Activated naive CD8-positive, alpha-beta T cell treated with anti-CD3 and anti-CD28 coated beads, Interleukin-2, amount 10 ng/mL, durations not matched to agents 7 days and 5 days (primary cell): ENCODE data around the gene COG5. TPM values are rescaled to one million over a fixed set of nuclear protein-coding genes. Genes with fewer than 3 reads are reported as not detected.

Source experiments
- ATAC-seq: fragments of 150-1000 bp; cut with Tn5 transposase; one replicate; pipeline ENCODE4 v1.10.0; 2021; ENCODE audit warnings: low read depth, moderate library complexity
- POLR2A ChIA-PET: fragments of 350-600 bp; sonication (Branson Sonifier 250); formaldehyde crosslinking; loops from one replicate; lab custom pipeline; 2021; ENCODE audit warnings: antibody characterized with exemption; lab: Charles Lee
- DNase-seq: peaks from one replicate; pipeline ENCODE4 v3.0.0; 2021
- H3K27ac Mint-ChIP-seq: one replicate; pipeline ENCODE4 v1.8.0; 2022; ENCODE audit warnings: mild to moderate bottlenecking, mixed read lengths
- H3K27me3 Mint-ChIP-seq: one replicate; pipeline ENCODE4 v1.8.0; 2022; ENCODE audit warnings: mild to moderate bottlenecking, moderate library complexity, mixed read lengths
- H3K36me3 Mint-ChIP-seq: one replicate; pipeline ENCODE4 v1.8.0; 2021; ENCODE audit warnings: mild to moderate bottlenecking, mixed read lengths
- H3K4me1 Mint-ChIP-seq: one replicate; pipeline ENCODE4 v1.8.0; 2021; ENCODE audit warnings: mixed read lengths
- H3K4me3 Mint-ChIP-seq: one replicate; pipeline ENCODE4 v1.8.0; 2022; ENCODE audit warnings: mild to moderate bottlenecking, moderate library complexity, mixed read lengths
- H3K9me3 Mint-ChIP-seq: one replicate; pipeline ENCODE4 v1.8.0; 2021; ENCODE audit warnings: mixed read lengths
- total RNA-seq, 2 experiments: library from RNA; stranded (reverse); gene quantifications; one replicate each; pipeline ENCODE4 v1.2.3, GENCODE V29; 2021

COG5 gene
- total RNA-seq, 2 experiments from 2014 or later = 51.0 to 56.2 TPM

DNA sequence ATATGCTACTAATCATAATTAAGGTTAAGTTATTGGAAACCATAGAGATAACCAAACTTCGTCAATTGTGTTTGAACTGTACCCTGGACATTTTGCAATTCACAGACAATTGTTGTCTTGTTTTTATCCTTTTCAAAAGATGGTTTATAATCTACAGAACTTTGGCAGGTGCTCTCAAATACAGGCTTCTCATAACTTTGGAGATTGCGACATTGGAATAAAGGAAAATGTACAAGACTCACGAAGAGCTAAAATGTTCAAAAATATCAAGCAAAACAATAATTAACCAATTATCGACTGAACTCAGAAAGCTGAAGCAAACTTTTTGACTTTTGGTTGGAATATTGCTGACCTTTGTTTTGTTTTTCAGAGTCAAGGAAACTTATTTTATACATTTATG, 182.3 kb downstream of the COG5 start:
- H3K4me3 Mint-ChIP-seq = no peak overlapping the region
- H3K27ac Mint-ChIP-seq = no peak overlapping the region
- H3K9me3 Mint-ChIP-seq = no peaks in the 10 kb centered on the region
- POLR2A ChIA-PET = no interaction called here
- H3K36me3 Mint-ChIP-seq = peaks cover 3% of the 10 kb centered on the region
- H3K27me3 Mint-ChIP-seq = no peaks in the 10 kb centered on the region
- no peaks in the 10 kb centered on the region for H3K4me1 Mint-ChIP-seq
- ATAC-seq (no peak), DNase-seq (no peak)

DNA sequence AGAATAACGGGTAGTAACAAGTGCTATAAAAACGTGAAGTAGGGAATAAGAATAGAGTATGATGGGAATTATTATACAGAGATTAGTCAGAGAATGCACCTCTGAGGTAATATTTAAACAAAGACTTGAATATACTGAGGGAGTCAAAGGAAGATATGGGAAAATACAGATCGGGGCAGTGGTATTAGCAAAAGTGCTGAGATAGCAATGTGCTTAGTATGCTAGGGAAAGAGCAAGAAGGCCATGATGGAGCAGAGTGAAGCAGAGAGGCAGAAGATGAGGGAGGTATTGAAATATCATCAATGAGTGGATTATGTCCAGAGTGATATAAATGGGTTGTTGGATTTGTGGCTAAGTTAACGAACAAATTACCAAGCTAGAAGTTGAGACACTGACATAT, 190.4 kb downstream of the COG5 start:
- H3K27ac Mint-ChIP-seq = no peak overlapping the region
- H3K27me3 Mint-ChIP-seq = no peaks in the 10 kb centered on the region
- DNase-seq (no peak), ATAC-seq (no peak)
- H3K4me3 Mint-ChIP-seq = no peak overlapping the region
- H3K9me3 Mint-ChIP-seq = no peaks in the 10 kb centered on the region
- POLR2A ChIA-PET = no interaction called here
- H3K4me1 Mint-ChIP-seq = no peaks in the 10 kb centered on the region
- peaks cover 3% of the 10 kb centered on the region for H3K36me3 Mint-ChIP-seq

DNA sequence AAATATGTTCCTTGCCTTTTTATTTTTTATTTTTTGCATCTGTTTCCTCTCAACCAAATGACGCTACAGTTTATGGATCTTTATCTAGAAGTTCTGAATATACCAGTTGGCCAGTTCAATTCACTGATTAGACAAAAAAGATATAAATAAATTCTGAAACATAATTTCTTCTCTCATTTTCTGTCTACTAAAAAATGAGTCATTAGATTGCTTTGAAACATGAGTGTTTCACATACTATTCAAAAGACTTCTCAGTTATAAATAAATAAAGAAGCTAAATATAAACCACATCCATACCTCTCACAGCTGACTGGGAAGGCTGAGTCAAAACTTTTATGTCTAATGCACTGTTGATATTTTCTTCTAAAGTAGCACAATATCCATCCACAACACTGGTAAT, 191.4 kb downstream of the COG5 start:
- Mint-ChIP-seq H3K4me1 (no peaks in the 10 kb centered on the region), H3K36me3 (no peaks in the 10 kb centered on the region), H3K27me3 (no peaks in the 10 kb centered on the region), H3K9me3 (no peaks in the 10 kb centered on the region), H3K4me3 (no peak overlapping the region), H3K27ac (no peak overlapping the region)
- no peak for ATAC-seq
- POLR2A ChIA-PET = no interaction called here
- DNase-seq = no peak

DNA sequence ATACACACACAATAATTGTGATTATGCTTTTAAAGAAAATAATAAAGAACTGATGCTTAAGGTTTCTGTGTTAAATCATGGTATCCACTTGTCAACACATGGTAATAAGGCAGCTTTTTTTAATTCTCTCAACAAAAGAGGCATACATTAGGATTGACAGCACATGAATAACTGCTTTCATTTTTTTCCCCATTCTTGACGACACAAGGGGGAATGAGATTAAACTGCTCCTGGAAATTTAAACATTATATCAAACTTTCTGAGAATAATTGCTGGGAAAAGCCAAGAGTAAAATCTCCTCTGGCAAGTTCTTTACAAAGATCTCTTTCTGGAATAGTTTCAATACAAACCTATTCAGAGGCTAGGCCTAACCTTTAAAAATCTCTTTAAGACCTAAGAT, 192.9 kb downstream of the COG5 start:
- Mint-ChIP-seq H3K27ac (no peak overlapping the region), H3K27me3 (no peaks in the 10 kb centered on the region), H3K9me3 (no peaks in the 10 kb centered on the region), H3K4me1 (no peaks in the 10 kb centered on the region), H3K36me3 (peaks cover 3% of the 10 kb centered on the region), H3K4me3 (no peak overlapping the region)
- no peak for DNase-seq
- no peak for ATAC-seq
- POLR2A ChIA-PET = no interaction called here

DNA sequence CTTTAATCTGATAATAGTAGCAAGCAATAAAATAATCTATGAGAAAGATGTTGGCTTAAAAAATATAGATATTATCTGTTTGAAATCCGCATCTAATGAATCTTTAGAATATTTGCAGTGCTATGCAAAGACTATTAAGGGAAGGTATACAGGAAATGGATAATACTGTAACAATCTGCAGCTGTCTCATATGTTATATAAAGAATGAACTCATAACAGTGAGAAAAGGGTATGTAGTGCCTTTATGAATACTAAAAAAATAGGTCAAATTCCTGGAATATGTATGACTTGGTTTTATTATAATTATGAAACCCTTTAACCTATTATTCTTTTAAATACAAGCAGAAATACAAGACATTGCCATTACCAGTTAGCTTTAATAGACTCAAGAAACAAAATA, 198.9 kb downstream of the COG5 start:
- Mint-ChIP-seq H3K4me3 (no peak overlapping the region), H3K27me3 (no peaks in the 10 kb centered on the region), H3K36me3 (peaks cover 31% of the 10 kb centered on the region), H3K4me1 (no peaks in the 10 kb centered on the region), H3K27ac (no peak overlapping the region), H3K9me3 (peaks cover 10% of the 10 kb centered on the region)
- POLR2A ChIA-PET = no interaction called here
- no peak for DNase-seq
- ATAC-seq = no peak

DNA sequence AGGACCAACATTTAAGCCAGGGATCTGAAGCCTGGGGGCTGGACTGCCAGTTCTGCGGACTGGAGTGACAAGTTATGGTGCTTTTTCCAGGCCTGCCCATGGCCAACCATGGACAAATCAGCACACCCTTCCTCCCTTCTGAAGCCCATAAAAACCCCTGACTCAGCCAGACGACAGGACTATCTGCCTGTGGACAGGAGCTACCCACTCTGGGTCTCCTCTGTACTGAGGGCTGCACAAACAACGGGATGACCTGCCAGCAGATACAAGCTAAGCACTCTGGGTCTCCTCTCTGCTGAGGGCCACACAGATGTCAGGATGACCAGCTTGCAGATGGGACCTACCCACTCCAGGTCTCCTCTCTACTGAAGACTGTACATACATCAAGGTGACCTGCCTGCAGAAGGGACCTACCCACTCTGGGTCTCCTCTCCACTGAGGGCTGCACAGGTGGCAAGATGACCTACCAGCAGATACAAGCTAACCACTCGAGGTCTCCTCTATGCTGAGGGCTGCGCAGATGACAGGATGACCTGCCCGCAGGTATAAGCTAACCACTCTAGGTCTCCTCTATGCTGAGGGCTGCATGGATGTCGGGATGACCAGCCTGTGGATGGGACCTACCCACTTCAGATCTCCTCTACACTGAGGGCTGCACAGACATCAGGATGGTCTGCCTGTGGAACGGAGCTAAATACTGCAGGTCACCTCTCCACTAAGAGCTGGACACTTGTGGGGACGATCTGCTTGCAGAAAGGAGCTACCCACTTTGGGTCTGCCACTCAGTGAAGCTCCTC, 204.0 kb downstream of the COG5 start:
- Mint-ChIP-seq H3K4me3 (no peak overlapping the region), H3K36me3 (peaks cover 36% of the 10 kb centered on the region), H3K9me3 (peaks cover 10% of the 10 kb centered on the region), H3K27ac (no peak overlapping the region), H3K27me3 (no peaks in the 10 kb centered on the region), H3K4me1 (no peaks in the 10 kb centered on the region)
- no peak for DNase-seq
- ATAC-seq = no peak
- POLR2A ChIA-PET = no interaction called here

DNA sequence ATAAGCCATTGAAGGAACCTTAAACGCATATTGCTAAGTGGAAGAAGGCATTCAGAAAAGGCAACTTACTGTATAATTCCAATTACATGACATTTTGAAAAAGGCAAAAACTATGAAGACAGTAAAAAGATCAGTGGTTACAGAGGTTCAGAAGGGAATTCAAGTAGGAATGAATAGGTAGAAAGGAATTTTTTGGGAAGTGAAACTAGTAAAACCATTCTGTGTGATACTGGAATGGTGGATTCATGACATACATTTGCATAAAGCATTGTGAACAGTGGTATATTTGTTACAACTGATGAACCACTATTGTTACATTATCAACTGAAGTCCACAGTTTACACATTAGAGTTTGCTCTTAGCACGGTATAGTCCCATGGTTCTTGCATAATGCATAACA, 208.1 kb downstream of the COG5 start:
- H3K36me3 Mint-ChIP-seq = peaks cover 20% of the 10 kb centered on the region

DNA sequence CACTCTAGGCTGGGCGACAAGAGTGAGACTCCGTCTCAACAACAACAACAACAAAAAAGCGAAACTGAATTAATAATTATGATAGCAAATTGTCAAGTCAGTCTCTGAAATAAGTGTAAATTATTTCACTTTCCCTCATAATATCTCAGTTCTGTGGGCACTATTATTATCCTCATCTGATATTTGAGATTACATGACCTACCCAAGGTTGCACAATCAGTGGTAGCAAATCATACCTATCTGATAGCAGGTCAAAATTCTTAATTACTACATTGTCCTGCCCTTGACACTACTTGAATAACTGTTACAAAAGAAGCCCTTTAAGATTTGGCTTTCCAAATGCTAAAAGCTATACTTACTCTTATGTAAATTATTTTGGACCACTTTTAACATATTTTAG, 209.1 kb downstream of the COG5 start:
- Mint-ChIP-seq H3K27ac (no peak overlapping the region), H3K4me1 (no peaks in the 10 kb centered on the region), H3K27me3 (no peaks in the 10 kb centered on the region), H3K36me3 (peaks cover 10% of the 10 kb centered on the region), H3K9me3 (no peaks in the 10 kb centered on the region), H3K4me3 (no peak overlapping the region)
- DNase-seq (no peak), ATAC-seq (no peak)
- POLR2A ChIA-PET = no interaction called here

More for the DNA sequence above, 208.1 kb downstream of the COG5 start:
- no peak for DNase-seq
- no peak overlapping the region for H3K27ac Mint-ChIP-seq
- H3K27me3 Mint-ChIP-seq = no peaks in the 10 kb centered on the region
- no peak overlapping the region for H3K4me3 Mint-ChIP-seq
- POLR2A ChIA-PET = no interaction called here
- no peak for ATAC-seq
- H3K4me1 Mint-ChIP-seq = no peaks in the 10 kb centered on the region
- H3K9me3 Mint-ChIP-seq = peaks cover 6% of the 10 kb centered on the region

DNA sequence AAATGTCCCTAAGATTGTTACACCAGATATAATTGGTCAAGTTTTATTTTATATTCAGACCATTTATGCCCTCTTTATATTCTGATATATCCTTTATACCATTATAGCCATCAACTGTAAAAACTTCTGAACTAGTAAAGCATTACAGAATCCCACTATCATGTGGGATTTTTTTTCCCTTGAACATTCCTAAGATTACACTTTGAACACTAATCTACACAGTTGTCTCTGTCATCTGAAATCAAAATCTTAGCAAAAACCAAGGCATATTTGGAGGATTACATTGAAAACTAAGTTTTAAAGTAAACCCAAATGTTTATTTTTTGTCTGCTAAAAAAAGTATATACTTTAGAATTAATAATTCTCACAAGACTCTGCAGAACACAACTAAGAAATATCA, 210.0 kb downstream of the COG5 start:
- Mint-ChIP-seq H3K4me1 (no peaks in the 10 kb centered on the region), H3K9me3 (no peaks in the 10 kb centered on the region), H3K27ac (no peak overlapping the region), H3K27me3 (no peaks in the 10 kb centered on the region), H3K4me3 (no peak overlapping the region), H3K36me3 (peaks cover 6% of the 10 kb centered on the region)
- POLR2A ChIA-PET = interaction anchor here (0.7 kb wide), 1 partner anchor 49 kb away, joined by 4 read pairs; no protein-coding TSS in a partner anchor
- DNase-seq (no peak), ATAC-seq (no peak)

DNA sequence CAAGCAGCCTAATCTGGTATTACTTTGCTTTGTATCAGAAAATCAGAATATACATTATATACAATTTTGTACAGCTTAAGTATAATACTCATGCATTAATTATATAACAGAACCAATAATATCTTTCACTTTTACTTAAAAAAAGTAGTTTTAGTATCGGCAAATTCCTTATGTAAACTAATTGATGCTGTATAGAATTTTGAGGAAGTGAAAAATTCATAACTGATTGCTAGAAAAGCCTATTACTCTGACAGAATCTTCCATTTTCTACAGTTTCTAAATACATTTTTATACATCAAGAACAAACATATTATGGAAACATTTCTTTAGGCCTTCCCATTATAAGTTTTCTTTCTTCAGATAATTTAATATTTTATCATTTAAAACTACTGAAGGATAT, 217.8 kb downstream of the COG5 start:
- H3K4me1 Mint-ChIP-seq = no peaks in the 10 kb centered on the region
- no peaks in the 10 kb centered on the region for H3K27me3 Mint-ChIP-seq
- POLR2A ChIA-PET = no interaction called here
- no peak overlapping the region for H3K4me3 Mint-ChIP-seq
- H3K36me3 Mint-ChIP-seq = peaks cover 10% of the 10 kb centered on the region
- H3K9me3 Mint-ChIP-seq = peaks cover 2% of the 10 kb centered on the region
- DNase-seq = no peak
- no peak overlapping the region for H3K27ac Mint-ChIP-seq
- ATAC-seq = no peak

DNA sequence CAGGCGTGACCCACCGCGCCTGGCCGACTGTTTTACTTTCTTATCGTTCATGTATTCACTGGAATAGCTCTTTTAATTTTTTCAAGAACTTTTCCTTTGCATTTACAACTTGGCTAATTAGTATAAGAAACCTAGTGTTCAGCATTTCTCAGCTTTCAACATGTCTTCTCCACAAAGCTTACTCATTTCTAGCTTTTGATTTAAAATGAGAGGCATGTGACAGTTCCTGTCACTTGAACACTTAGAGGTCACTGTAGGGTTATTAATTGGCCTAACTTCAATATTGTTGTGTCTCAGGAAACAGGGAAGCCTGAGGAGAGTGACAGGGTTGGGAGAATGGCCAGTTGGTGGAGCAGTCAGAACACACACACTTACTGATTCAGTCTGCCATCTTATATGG, 218.9 kb downstream of the COG5 start:
- H3K9me3 Mint-ChIP-seq = peaks cover 2% of the 10 kb centered on the region
- peaks cover 9% of the 10 kb centered on the region for H3K36me3 Mint-ChIP-seq
- no peak overlapping the region for H3K27ac Mint-ChIP-seq
- H3K4me1 Mint-ChIP-seq = no peaks in the 10 kb centered on the region
- ATAC-seq = no peak
- POLR2A ChIA-PET = no interaction called here
- H3K4me3 Mint-ChIP-seq = no peak overlapping the region
- no peaks in the 10 kb centered on the region for H3K27me3 Mint-ChIP-seq
- no peak for DNase-seq

DNA sequence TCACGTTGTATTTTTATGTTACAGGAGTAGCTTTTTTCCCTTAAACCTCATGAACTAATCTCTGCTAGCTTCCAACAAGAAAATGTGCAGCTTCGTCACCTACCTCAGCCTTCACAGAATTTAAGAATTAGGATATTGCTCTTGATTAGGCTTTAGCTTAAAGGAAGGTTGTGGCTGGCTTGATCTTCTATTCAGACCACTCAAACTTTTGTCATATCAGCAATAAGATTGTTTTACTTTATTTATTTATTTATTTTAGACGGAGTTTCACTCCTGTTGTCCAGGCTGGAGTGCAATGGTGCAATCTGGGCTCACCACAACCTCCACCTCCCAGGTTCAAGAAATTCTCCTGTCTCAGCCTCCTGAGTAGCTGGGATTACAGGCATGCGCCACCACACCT, 219.4 kb downstream of the COG5 start:
- no peak for DNase-seq
- Mint-ChIP-seq H3K9me3 (peaks cover 2% of the 10 kb centered on the region), H3K27me3 (no peaks in the 10 kb centered on the region), H3K4me3 (no peak overlapping the region), H3K4me1 (no peaks in the 10 kb centered on the region), H3K36me3 (peaks cover 9% of the 10 kb centered on the region), H3K27ac (no peak overlapping the region)
- ATAC-seq = no peak
- POLR2A ChIA-PET = no interaction called here

DNA sequence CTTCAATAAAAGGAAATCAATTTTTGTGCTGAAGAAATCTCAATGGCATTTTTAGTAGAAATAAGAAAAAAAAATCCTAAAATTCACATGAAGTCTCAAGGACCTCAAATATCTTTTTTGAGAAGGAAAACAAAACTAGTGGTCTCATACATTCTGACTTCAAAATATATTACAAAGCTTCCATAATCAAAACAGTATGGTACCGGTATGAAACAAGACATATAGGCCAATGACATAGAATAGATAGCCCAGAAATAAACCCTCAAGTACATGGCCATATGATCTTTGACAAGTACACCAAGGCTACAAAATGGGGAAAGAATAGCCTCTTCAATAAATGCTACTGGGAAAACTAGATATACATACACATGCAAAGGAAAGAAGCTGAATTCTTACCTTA, 225.6 kb downstream of the COG5 start:
- POLR2A ChIA-PET = no interaction called here
- H3K27me3 Mint-ChIP-seq = no peaks in the 10 kb centered on the region
- DNase-seq (no peak), ATAC-seq (no peak)
- H3K4me3 Mint-ChIP-seq = no peak overlapping the region
- H3K27ac Mint-ChIP-seq = no peak overlapping the region
- peaks cover 15% of the 10 kb centered on the region for H3K36me3 Mint-ChIP-seq
- H3K9me3 Mint-ChIP-seq = peaks cover 8% of the 10 kb centered on the region
- peaks cover 2% of the 10 kb centered on the region for H3K4me1 Mint-ChIP-seq

DNA sequence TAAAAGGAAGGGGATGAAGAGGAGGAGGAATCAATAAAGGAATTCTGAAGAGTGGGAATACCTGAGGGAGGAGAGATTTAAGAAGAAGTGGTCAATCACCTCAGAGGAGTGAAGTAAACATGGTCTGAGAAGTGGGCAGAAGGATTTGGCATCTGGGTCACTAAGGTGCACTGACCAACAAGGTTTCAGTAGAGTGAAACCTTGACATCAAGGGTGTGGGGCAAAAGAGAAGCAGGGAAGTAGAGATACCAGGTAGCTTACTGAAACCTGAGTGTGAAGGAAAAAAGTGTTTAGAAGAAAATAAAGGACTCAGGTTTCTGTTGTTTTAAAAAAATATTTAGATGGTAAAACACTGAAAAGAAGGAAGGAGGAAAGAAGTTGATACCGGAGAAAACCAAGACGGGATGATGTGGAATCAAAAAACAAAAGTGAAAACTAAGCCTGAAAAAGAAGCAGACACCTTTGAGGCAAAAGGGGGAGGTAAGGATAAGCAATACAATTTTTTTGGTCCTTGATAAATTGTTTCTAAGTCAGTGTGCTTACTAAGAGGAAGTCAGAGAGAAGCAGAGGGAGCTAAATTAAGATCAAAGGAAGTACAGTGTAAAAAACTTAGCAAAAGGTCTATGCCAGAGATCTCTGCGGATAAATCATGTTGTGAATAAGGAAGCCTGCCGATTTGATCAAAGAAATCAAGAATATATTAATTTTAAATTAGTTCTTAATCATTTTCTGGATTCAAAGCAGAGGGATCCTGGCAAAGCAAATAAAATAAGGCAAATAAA, 231.0 kb downstream of the COG5 start:
- Mint-ChIP-seq H3K4me1 (peaks cover 8% of the 10 kb centered on the region), H3K27ac (peak overlapping the region; percentile 59), H3K9me3 (peaks cover 4% of the 10 kb centered on the region), H3K27me3 (no peaks in the 10 kb centered on the region), H3K4me3 (peak overlapping the region; percentile 52), H3K36me3 (peaks cover 9% of the 10 kb centered on the region)
- ATAC-seq (peak; percentile 78), DNase-seq (no peak)
- POLR2A ChIA-PET = no interaction called here
